ENCODE measurements around the gene TEX36.

TEX36 gene

GRCh38 chr10:125639846-125640245, 43.1 kb downstream of the TEX36 start:
- DNase-seq (ENCODE audit: low read depth in 1 of 2, low spot score in 1 of 2), result no peak
- no peak for TF ChIP-seq JUND (IDR thresholded peaks at IDR 0.05; ENCODE audit: low read depth)
- in situ Hi-C loops (cut with HindIII; ENCODE audit: low pct_unique_long_range_greater_than_20kb, low sequenced_read_pairs), result no loop called here

- no peak for TF ChIP-seq JUND (IDR thresholded peaks at IDR 0.05; ENCODE audit: low read depth)
- in situ Hi-C loops (cut with HindIII; ENCODE audit: low pct_unique_long_range_greater_than_20kb, low sequenced_read_pairs), result no loop called here
- no peak for DNase-seq (ENCODE audit: low read depth in 1 of 2, low spot score in 1 of 2)
These were observed 44.4 kb downstream of the TEX36 start for GRCh38 chr10:125638555-125638954.

DNA sequence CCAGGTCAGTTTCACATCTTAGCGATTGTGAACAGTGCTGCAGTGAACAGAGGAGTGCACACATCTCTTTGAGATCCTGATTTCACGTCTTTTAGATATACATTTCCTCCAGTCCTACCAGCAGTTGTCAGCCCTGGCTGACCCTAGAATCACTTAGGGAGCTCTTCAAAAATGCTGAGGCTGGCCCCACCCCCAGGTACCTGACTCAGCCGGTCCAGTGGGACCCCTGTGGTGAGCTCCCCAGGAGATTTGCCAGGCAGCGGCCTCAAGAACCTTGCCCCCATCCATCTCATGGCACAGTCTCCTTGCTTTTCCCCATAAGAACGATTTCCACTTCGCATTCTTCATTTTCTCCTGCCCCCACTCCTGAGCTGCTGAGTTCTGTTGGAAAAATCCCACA, 45.5 kb downstream of the TEX36 start:
- no peak for DNase-seq (ENCODE audit: low read depth in 1 of 2, low spot score in 1 of 2)
- in situ Hi-C loops (cut with HindIII; ENCODE audit: low pct_unique_long_range_greater_than_20kb, low sequenced_read_pairs), result no loop called here

GRCh38 chr10:125634606-125635005, 48.4 kb downstream of the TEX36 start:
- in situ Hi-C loops (cut with HindIII; ENCODE audit: low pct_unique_long_range_greater_than_20kb, low sequenced_read_pairs), result no loop called here
- no peak for TF ChIP-seq JUND (IDR thresholded peaks at IDR 0.05; ENCODE audit: low read depth)
- no peak for DNase-seq (ENCODE audit: low read depth in 1 of 2, low spot score in 1 of 2)

More for the DNA sequence above, 45.5 kb downstream of the TEX36 start:
- TF ChIP-seq JUND (IDR thresholded peaks at IDR 0.05; ENCODE audit: low read depth), result no peak

GRCh38 chr10:125633517-125633999, 49.4 kb downstream of the TEX36 start:
- DNase-seq (ENCODE audit: low read depth in 1 of 2, low spot score in 1 of 2), result peak in 1 of 2 experiments; percentile 78
- TF ChIP-seq JUND (IDR thresholded peaks at IDR 0.05; ENCODE audit: low read depth), result no peak
- in situ Hi-C loops (cut with HindIII; ENCODE audit: low pct_unique_long_range_greater_than_20kb, low sequenced_read_pairs), result no loop called here

DNA sequence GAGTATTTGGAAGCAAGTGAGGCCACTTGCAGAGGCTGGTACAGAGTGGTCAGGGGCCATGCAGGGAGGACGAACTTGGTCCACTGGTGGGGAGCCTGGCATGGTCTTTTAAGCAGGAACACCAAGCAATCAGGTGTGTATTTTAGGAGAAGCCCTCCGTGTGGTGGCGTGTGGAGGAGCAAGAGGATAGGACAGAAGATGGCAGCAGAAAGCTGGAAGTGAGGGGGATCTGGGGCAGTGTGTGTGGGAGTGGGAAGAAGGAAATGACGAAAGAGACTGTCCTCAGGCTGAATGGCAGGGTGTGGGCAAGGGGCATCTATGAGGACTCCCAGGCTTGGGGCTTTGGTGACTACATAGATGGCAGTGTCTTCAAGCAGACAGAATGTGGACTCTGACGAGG, 51.2 kb downstream of the TEX36 start:
- in situ Hi-C loops (cut with HindIII; ENCODE audit: low pct_unique_long_range_greater_than_20kb, low sequenced_read_pairs), result no loop called here
- no peak for DNase-seq (ENCODE audit: low read depth in 1 of 2, low spot score in 1 of 2)
- TF ChIP-seq JUND (IDR thresholded peaks at IDR 0.05; ENCODE audit: low read depth), result no peak

GRCh38 chr10:125629758-125630376, 53.1 kb downstream of the TEX36 start:
- TF ChIP-seq JUND (IDR thresholded peaks at IDR 0.05; ENCODE audit: low read depth), result no peak
- peak; percentile 13 to 82 for DNase-seq (ENCODE audit: low read depth in 1 of 2, low spot score in 1 of 2)
- in situ Hi-C loops (cut with HindIII; ENCODE audit: low pct_unique_long_range_greater_than_20kb, low sequenced_read_pairs), result no loop called here

- DNase-seq (ENCODE audit: low read depth in 1 of 2, low spot score in 1 of 2), result no peak
- in situ Hi-C loops (cut with HindIII; ENCODE audit: low pct_unique_long_range_greater_than_20kb, low sequenced_read_pairs), result no loop called here
- TF ChIP-seq JUND (IDR thresholded peaks at IDR 0.05; ENCODE audit: low read depth), result no peak
These were observed 54.6 kb downstream of the TEX36 start for GRCh38 chr10:125628104-125629049.

DNA sequence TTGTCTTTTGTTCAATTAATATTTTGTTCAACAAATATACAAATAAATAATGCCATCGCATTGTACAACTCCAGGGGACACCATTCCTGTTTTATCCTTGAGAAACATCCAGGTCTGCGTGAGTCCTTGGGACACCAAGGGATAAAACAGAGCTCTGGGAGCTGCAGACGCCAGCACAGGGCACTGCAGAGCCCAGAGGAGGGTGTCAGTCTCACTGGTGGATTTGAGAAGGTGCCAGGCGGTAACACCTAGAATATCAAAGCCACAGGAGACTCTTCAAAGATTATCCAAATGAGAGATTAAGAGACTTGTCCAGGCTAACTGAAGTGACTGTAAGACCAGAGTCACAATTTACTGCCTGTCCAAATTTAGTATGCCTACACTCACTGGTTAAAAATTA, 55.3 kb downstream of the TEX36 start:
- in situ Hi-C loops (cut with HindIII; ENCODE audit: low pct_unique_long_range_greater_than_20kb, low sequenced_read_pairs), result no loop called here
- no peak for DNase-seq (ENCODE audit: low read depth in 1 of 2, low spot score in 1 of 2)
- no peak for TF ChIP-seq JUND (IDR thresholded peaks at IDR 0.05; ENCODE audit: low read depth)

GRCh38 chr10:125626671-125627070, 56.3 kb downstream of the TEX36 start:
- no peak for DNase-seq (ENCODE audit: low read depth in 1 of 2, low spot score in 1 of 2)
- no peak for TF ChIP-seq JUND (IDR thresholded peaks at IDR 0.05; ENCODE audit: low read depth)
- in situ Hi-C loops (cut with HindIII; ENCODE audit: low pct_unique_long_range_greater_than_20kb, low sequenced_read_pairs), result no loop called here

- in situ Hi-C loops (cut with HindIII; ENCODE audit: low pct_unique_long_range_greater_than_20kb, low sequenced_read_pairs), result no loop called here
- DNase-seq (ENCODE audit: low read depth in 1 of 2, low spot score in 1 of 2), result peak in 1 of 2 experiments; percentile 92
- no peak for TF ChIP-seq JUND (IDR thresholded peaks at IDR 0.05; ENCODE audit: low read depth)
These were observed 57.4 kb downstream of the TEX36 start for GRCh38 chr10:125625586-125625985.

DNA sequence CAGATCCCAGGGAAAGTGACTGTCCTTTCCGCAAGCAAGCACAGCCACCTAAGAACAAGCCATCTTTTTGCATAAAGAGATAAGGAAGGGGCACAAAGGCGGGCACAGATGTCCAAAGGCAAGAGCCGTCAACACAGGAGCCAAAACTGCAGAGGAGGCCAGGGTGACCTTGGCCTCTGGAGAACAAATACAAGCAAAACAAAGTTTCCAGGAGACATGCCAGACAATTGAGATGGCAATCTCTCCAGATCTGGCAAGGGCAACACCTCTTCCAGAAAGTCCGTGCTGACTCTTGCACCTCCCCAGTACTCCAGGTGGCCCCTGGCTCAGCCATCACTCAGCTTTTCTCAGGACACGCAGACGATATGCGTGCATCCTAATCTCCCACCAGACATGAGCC, 58.2 kb downstream of the TEX36 start:
- in situ Hi-C loops (cut with HindIII; ENCODE audit: low pct_unique_long_range_greater_than_20kb, low sequenced_read_pairs), result no loop called here
- no peak; the same call in 1 of the 2 replicates for TF ChIP-seq JUND (IDR thresholded peaks at IDR 0.05; ENCODE audit: low read depth)
- DNase-seq (ENCODE audit: low read depth in 1 of 2, low spot score in 1 of 2), result peak in 1 of 2 experiments; percentile 96

DNA sequence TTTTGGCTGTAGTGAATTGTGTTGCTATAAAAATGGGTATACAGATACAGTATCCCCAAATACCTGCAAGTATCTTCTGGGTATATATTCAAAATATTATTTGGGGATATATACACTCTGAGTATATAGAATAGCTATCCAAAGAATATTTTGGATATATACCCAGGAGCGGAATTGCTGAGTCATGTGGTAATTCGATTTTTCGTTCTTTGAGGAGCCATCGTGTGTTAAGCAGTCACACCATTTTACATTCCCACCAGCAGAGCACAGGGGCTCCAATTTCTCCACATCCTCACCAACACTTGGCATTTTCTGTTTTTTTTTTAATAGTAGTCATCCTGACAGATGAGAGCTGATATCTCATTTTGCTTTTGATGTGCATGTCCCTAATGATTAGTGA, 61.9 kb downstream of the TEX36 start:
- no peak for DNase-seq (ENCODE audit: low read depth in 1 of 2, low spot score in 1 of 2)
- in situ Hi-C loops (cut with HindIII; ENCODE audit: low pct_unique_long_range_greater_than_20kb, low sequenced_read_pairs), result no loop called here
- no peak for TF ChIP-seq JUND (IDR thresholded peaks at IDR 0.05; ENCODE audit: low read depth)

Measured in T47D (cell line).